Mesenchymal stem cell (in vitro differentiated cells and primary cell): ENCODE results near the gene FAM219A.
A peak's percentile ranks its signal among the peaks of the same experiment; 100 is the strongest.
"Not testable (repeated sequence)": the region's sequence is repeated elsewhere in the genome, so short reads cannot be mapped to it uniquely, and the experiment has no call there.

Experiments
- DNase-seq: peaks from one replicate; pipeline ENCODE4 v3.0.0-alpha.2; 2013
- H2AFZ ChIP-seq: one replicate; pipeline ENCODE4 v1.6.1; 2013; ENCODE audit warnings: low read depth, mild to moderate bottlenecking, control low read depth, inconsistent platforms, low read length, moderate library complexity
- H2AK5ac ChIP-seq: 2 replicates; pipeline ENCODE4 v1.6.1; 2013; ENCODE audit warnings: low read length, moderate library complexity, mild to moderate bottlenecking, inconsistent platforms; ENCODE audit not compliant: severe bottlenecking
- H2BK120ac ChIP-seq: one replicate; pipeline ENCODE4 v1.6.1; 2013; ENCODE audit warnings: low read depth, mild to moderate bottlenecking, inconsistent platforms, low read length, moderate library complexity
- H2BK12ac ChIP-seq, 2 experiments: one replicate each; pipeline ENCODE4 v1.6.1; 2013; ENCODE audit warnings: inconsistent platforms in 2 of 2, low read length in 2 of 2, mild to moderate bottlenecking in 2 of 2, moderate library complexity in 2 of 2, control low read depth in 1 of 2
- H2BK15ac ChIP-seq: one replicate; pipeline ENCODE4 v1.6.1; 2013; ENCODE audit warnings: mild to moderate bottlenecking, low read depth, inconsistent platforms; ENCODE audit not compliant: poor library complexity, severe bottlenecking
- H2BK5ac ChIP-seq: 2 replicates; pipeline ENCODE4 v1.6.1; 2013; ENCODE audit warnings: low read depth, mild to moderate bottlenecking, low read length, control low read depth, inconsistent platforms; ENCODE audit not compliant: poor library complexity, severe bottlenecking
- H3K14ac ChIP-seq, 2 experiments: one replicate each; pipeline ENCODE4 v1.6.1; 2013; ENCODE audit warnings: inconsistent platforms in 2 of 2, low read length in 2 of 2, control low read depth in 1 of 2, mild to moderate bottlenecking in 1 of 2, moderate library complexity in 1 of 2
- H3K18ac ChIP-seq, 2 experiments: one replicate each; pipeline ENCODE4 v1.6.1; 2013; ENCODE audit warnings: inconsistent platforms in 2 of 2, low read length in 2 of 2, control low read depth in 1 of 2, low read depth in 1 of 2, mild to moderate bottlenecking in 1 of 2
- H3K23ac ChIP-seq, 2 experiments: one replicate each; pipeline ENCODE4 v1.6.1; 2013; ENCODE audit warnings: inconsistent platforms in 2 of 2, low read length in 2 of 2, mild to moderate bottlenecking in 2 of 2, moderate library complexity in 2 of 2, control low read depth in 1 of 2
- H3K27ac ChIP-seq: 2 replicates; pipeline ENCODE4 v1.5.1; 2013; ENCODE audit warnings: mild to moderate bottlenecking, moderate library complexity, low read length, control low read depth, inconsistent platforms; ENCODE audit not compliant: poor library complexity, severe bottlenecking
- H3K27me3 ChIP-seq, 2 experiments: 2 replicates each; pipeline versions ENCODE4 v1.6.1 to v1.7.0; 2013; ENCODE audit warnings: low read length in 2 of 2, mild to moderate bottlenecking in 2 of 2, moderate library complexity in 2 of 2, control low read depth in 1 of 2, inconsistent platforms in 1 of 2; ENCODE audit not compliant: control insufficient read depth in 1 of 2, insufficient read depth in 1 of 2
- H3K36me3 ChIP-seq, 2 experiments: 2 replicates each; pipeline versions ENCODE4 v1.6.1 to v1.7.0; 2013; ENCODE audit warnings: low read length in 2 of 2, control low read depth in 1 of 2, inconsistent platforms in 1 of 2, low read depth in 1 of 2, mild to moderate bottlenecking in 1 of 2; ENCODE audit not compliant: insufficient read depth in 2 of 2, control insufficient read depth in 1 of 2
- H3K4ac ChIP-seq, 2 experiments: one replicate each; pipeline ENCODE4 v1.6.1; 2013; ENCODE audit warnings: inconsistent platforms in 2 of 2, low read length in 2 of 2, mild to moderate bottlenecking in 2 of 2, moderate library complexity in 2 of 2, control low read depth in 1 of 2, low read depth in 1 of 2
- H3K4me1 ChIP-seq: 2 replicates; pipeline ENCODE4 v1.6.1; 2013; ENCODE audit warnings: low read depth, low read length, control low read depth; ENCODE audit not compliant: control insufficient read depth, insufficient read depth
- H3K4me2 ChIP-seq: 2 replicates; pipeline ENCODE4 v1.6.1; 2013; ENCODE audit warnings: low read length, mild to moderate bottlenecking, inconsistent platforms; ENCODE audit not compliant: poor library complexity, severe bottlenecking
- H3K4me3 ChIP-seq, 2 experiments: 2 replicates each; pipeline versions ENCODE4 v1.5.1 to v1.7.0; 2013; ENCODE audit warnings: low read length in 2 of 2, mild to moderate bottlenecking in 2 of 2, control low read depth in 1 of 2, low read depth in 1 of 2; ENCODE audit not compliant: insufficient read depth in 1 of 2
- H3K79me1 ChIP-seq: replicated peaks from 2 replicates; pipeline ENCODE4 v1.6.1; 2013; ENCODE audit warnings: mild to moderate bottlenecking, control low read depth, low read length, inconsistent platforms; ENCODE audit not compliant: poor library complexity, severe bottlenecking
- H3K9ac ChIP-seq: 2 replicates; pipeline ENCODE4 v1.7.0; 2013; ENCODE audit warnings: mild to moderate bottlenecking, low read length, moderate library complexity
- H3K9me3 ChIP-seq: 2 replicates; pipeline ENCODE4 v1.7.0; 2013; ENCODE audit warnings: mild to moderate bottlenecking, low read length; ENCODE audit not compliant: control insufficient read depth
- H4K8ac ChIP-seq: one replicate; pipeline ENCODE4 v1.6.1; 2013; ENCODE audit warnings: inconsistent platforms, mild to moderate bottlenecking, low read length, moderate library complexity
- H4K91ac ChIP-seq: one replicate; pipeline ENCODE4 v1.6.1; 2013; ENCODE audit warnings: mild to moderate bottlenecking, low read length, inconsistent platforms
- WGBS: methylation state at CpG from one replicate; pipeline ENCODE4 v1.1.7; 2013; ENCODE audit warnings: mixed read lengths; 5-methylcytosine and 5-hydroxymethylcytosine counted together

The FAM219A gene

GRCh38 chr9:34365282-34365681 is 93.1 kb downstream of the FAM219A start:
- Histone ChIP-seq H3K18ac (no peak overlapping the region), H4K91ac (no peak overlapping the region), H3K4me2 (no peak overlapping the region), H3K27ac (no peak overlapping the region), H2BK15ac (no peak overlapping the region), H3K79me1 (no peaks in the 10 kb centered on the region), H3K27me3 (peaks cover 0 to 4% of the 10 kb centered on the region in 2 experiments), H3K9me3 (no peaks in the 10 kb centered on the region), H3K36me3 (no peaks in the 10 kb centered on the region), H2BK12ac (no peak overlapping the region), H2BK5ac (no peak overlapping the region), H4K8ac (no peak overlapping the region), H3K23ac (no peak overlapping the region), H3K4ac (no peak overlapping the region), H2AFZ (no peak overlapping the region), H3K4me1 (peaks cover 3% of the 10 kb centered on the region), H3K14ac (no peak overlapping the region), H2AK5ac (no peak overlapping the region), H3K9ac (no peak overlapping the region), H3K4me3 (no peak overlapping the region), H2BK120ac (no peak overlapping the region)
- no peak for DNase-seq
- 65% methylated on average over 2 of the region's 2 CpGs for WGBS

DNA sequence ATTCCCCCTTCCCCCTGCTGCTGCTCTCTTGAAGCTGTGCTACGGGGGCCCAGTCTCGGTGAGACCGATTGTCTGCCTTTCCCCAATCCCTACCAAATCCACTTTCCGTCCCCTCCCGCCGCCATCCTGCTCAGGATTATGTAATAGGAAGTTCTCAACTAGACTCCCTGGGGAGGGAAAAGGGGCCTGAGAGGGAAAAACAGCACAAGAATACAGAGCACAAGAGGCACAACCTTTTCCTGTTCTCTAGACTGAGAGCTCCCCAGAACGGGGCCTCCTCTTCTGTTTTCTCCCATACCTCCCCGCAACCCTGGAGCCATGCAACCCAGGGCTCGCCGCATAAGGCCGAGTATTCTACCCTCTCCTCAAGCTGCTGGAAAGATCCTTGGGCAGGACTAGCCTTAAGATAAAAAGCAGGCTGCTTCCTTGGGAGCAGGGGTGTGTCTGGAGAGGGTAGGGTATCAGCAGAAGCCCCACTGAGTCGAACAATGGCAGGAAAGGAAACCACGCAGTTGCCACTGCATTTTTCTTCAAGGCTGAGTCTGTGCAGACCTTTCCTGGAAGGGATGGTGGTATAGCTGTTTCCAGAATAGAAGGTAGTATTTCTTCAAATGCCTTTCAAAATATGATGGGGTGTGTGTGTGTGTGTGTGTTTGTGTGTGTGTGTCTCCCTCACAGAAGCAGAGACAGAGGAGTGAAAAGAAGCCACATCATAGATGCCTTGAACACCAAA is 94.6 kb downstream of the FAM219A start:
- Histone ChIP-seq H2BK5ac (no peak overlapping the region), H3K18ac (no peak overlapping the region), H2AFZ (peak overlapping the region; percentile 6), H3K27ac (no peak overlapping the region), H4K91ac (no peak overlapping the region), H3K14ac (no peak overlapping the region), H2BK15ac (no peak overlapping the region), H3K4me1 (peaks cover 3% of the 10 kb centered on the region), H3K36me3 (no peaks in the 10 kb centered on the region), H3K4me3 (no peak overlapping the region), H3K79me1 (no peaks in the 10 kb centered on the region), H3K9ac (no peak overlapping the region), H3K4ac (peak overlapping the region in 1 of 2 experiments; percentile 52), H3K4me2 (no peak overlapping the region), H2BK120ac (no peak overlapping the region), H4K8ac (peak overlapping the region; percentile 39), H3K23ac (no peak overlapping the region), H3K27me3 (no peaks in the 10 kb centered on the region), H2AK5ac (no peak overlapping the region), H2BK12ac (no peak overlapping the region), H3K9me3 (no peaks in the 10 kb centered on the region)
- WGBS: 35% methylated on average over 13 of the region's 13 CpGs
- DNase-seq: no peak

GRCh38 chr9:34362614-34363214 is 95.7 kb downstream of the FAM219A start:
- no peak overlapping the region for H3K18ac ChIP-seq
- H3K9me3 ChIP-seq: peaks cover 5% of the 10 kb centered on the region
- no peak overlapping the region for H3K14ac ChIP-seq
- no peak for DNase-seq
- no peaks in the 10 kb centered on the region for H3K79me1 ChIP-seq
- H3K27ac ChIP-seq: no peak overlapping the region
- H2AK5ac ChIP-seq: no peak overlapping the region
- no peak overlapping the region for H3K4me3 ChIP-seq
- no peak overlapping the region for H4K91ac ChIP-seq
- no peak overlapping the region for H2BK12ac ChIP-seq
- H2BK15ac ChIP-seq: no peak overlapping the region
- H2BK120ac ChIP-seq: no peak overlapping the region
- H3K27me3 ChIP-seq: no peaks in the 10 kb centered on the region
- H2AFZ ChIP-seq: no peak overlapping the region
- no peak overlapping the region for H3K23ac ChIP-seq
- H3K4me2 ChIP-seq: no peak overlapping the region
- H3K36me3 ChIP-seq: no peaks in the 10 kb centered on the region
- no peak overlapping the region for H3K4ac ChIP-seq
- no peak overlapping the region for H2BK5ac ChIP-seq
- no peak overlapping the region for H3K9ac ChIP-seq
- H3K4me1 ChIP-seq: peaks cover 3% of the 10 kb centered on the region
- H4K8ac ChIP-seq: no peak overlapping the region
- 94% methylated on average over 4 of the region's 4 CpGs for WGBS

- H3K18ac ChIP-seq, H4K8ac ChIP-seq, H3K4me1 ChIP-seq, H3K27ac ChIP-seq, H2AK5ac ChIP-seq, H3K27me3 ChIP-seq, H2AFZ ChIP-seq, DNase-seq, H4K91ac ChIP-seq, H3K14ac ChIP-seq, H2BK5ac ChIP-seq, H3K4me3 ChIP-seq, H3K23ac ChIP-seq, H3K36me3 ChIP-seq, H2BK120ac ChIP-seq, H3K79me1 ChIP-seq, H3K4ac ChIP-seq, H2BK12ac ChIP-seq, H3K4me2 ChIP-seq, H3K9ac ChIP-seq, H2BK15ac ChIP-seq: not testable (repeated sequence)
- 94% methylated on average over 1 of the region's 1 CpG for WGBS
- peaks cover 15% of the 10 kb centered on the region for H3K9me3 ChIP-seq
These were observed 105.4 kb downstream of the FAM219A start for GRCh38 chr9:34352957-34353356.
